HCT116 (cell line): ENCODE data around the gene PBX3. TPM values are rescaled to one million over a fixed set of nuclear protein-coding genes. Genes with fewer than 3 reads are reported as not detected.

ENCODE experiments used
- ATAC-seq: fragments of 200-7000 bp; cut with Tn5 transposase; 2 replicates; pipeline ENCODE4 v1.9.1; 2020; ENCODE audit warnings: mild to moderate bottlenecking, moderate library complexity
- BruUV-seq: library from RNA; stranded (reverse); fragments of 400-500 nt; replicated peaks from 2 replicates; lab custom pipeline; 2021; lab: Mats Ljungman, UMichigan
- CTCF ChIA-PET: fragments of 300-600 bp; sonication (Branson Sonifier 250); formaldehyde crosslinking; loops from one replicate; lab custom pipeline; 2021; ENCODE audit warnings: antibody characterized with exemption; lab: Charles Lee
- POLR2A ChIA-PET: fragments of 300-600, 350-600 bp; sonication (Branson Sonifier 250); formaldehyde crosslinking; loops from one replicate; lab custom pipeline; 2021; ENCODE audit warnings: antibody characterized with exemption; lab: Charles Lee
- RAD21 ChIA-PET, 2 experiments: fragments of 300-600 bp; sonication (Branson Sonifier 250); formaldehyde crosslinking; loops; one replicate each; lab custom pipeline; 2023; ENCODE audit warnings: low total read pairs in 2 of 2; ENCODE audit not compliant: uncharacterized antibody in 2 of 2, unreplicated experiment in 2 of 2, low non-redundant PET in 1 of 2; lab: Charles Lee
- DNase-seq: peaks from one replicate; pipeline ENCODE4 v3.0.0-alpha.2; 2010; ENCODE audit warnings: low read depth, low spot score
- H2AFZ ChIP-seq: fragments of 200-600 bp; shearing (Covaris generic), sonication (generic); 2 replicates; pipeline ENCODE4 v1.6.1; 2017; ENCODE audit warnings: low read depth, mixed run types, mixed read lengths, antibody characterized with exemption, low read length; ENCODE audit not compliant: poor library complexity, severe bottlenecking
- H3K27ac ChIP-seq: 2 replicates; pipeline ENCODE4 v1.5.1; 2012; ENCODE audit warnings: low read depth, low read length
- H3K27me3 ChIP-seq: fragments of 200-600 bp; sonication (generic); 2 replicates; pipeline ENCODE4 v1.6.1; 2016; ENCODE audit warnings: mixed run types, low read length, mixed read lengths; ENCODE audit not compliant: insufficient read depth
- H3K36me3 ChIP-seq, 2 experiments: fragments of 200-500 bp in 1 of 2; fragments of 200-600 bp in 1 of 2; sonication (Bioruptor generic) in 1 of 2; sonication (generic) in 1 of 2; 2 replicates each; pipeline versions ENCODE4 v1.5.1 to v1.6.1; 2014 to 2016; ENCODE audit warnings: low read length in 2 of 2, inconsistent platforms in 1 of 2, mixed read lengths in 1 of 2, mixed run types in 1 of 2; ENCODE audit not compliant: insufficient read depth in 2 of 2, control insufficient read depth in 1 of 2
- H3K4me1 ChIP-seq, 2 experiments: fragments of 200-600 bp in 1 of 2; sonication (generic) in 1 of 2; 2 replicates each; pipeline versions ENCODE4 v1.5.1 to v1.6.1; 2012 to 2017; ENCODE audit warnings: low read length in 2 of 2, inconsistent platforms in 1 of 2, mild to moderate bottlenecking in 1 of 2, mixed read lengths in 1 of 2, mixed run types in 1 of 2, moderate library complexity in 1 of 2; ENCODE audit not compliant: insufficient read depth in 2 of 2, control insufficient read depth in 1 of 2
- H3K4me2 ChIP-seq: fragments of 200-600 bp; sonication (generic); 2 replicates; pipeline ENCODE4 v1.6.1; 2017; ENCODE audit warnings: mixed run types, low read length, mixed read lengths
- H3K4me3 ChIP-seq, 2 experiments: fragments of 200-600 bp in 1 of 2; sonication (generic) in 1 of 2; replicated peaks in 1 of 2; 2 replicates each; pipeline ENCODE4 v1.5.1; 2011 to 2016; ENCODE audit warnings: low read length in 2 of 2, control low read depth in 1 of 2, low read depth in 1 of 2, mild to moderate bottlenecking in 1 of 2, mixed read lengths in 1 of 2, mixed run types in 1 of 2
- H3K79me2 ChIP-seq: fragments of 200-600 bp; sonication (generic); 2 replicates; pipeline ENCODE4 v1.6.1; 2017; ENCODE audit warnings: mild to moderate bottlenecking, mixed run types, low read length, moderate library complexity, mixed read lengths; ENCODE audit not compliant: insufficient read depth
- H3K9ac ChIP-seq: fragments of 200-600 bp; sonication (generic); 2 replicates; pipeline ENCODE4 v1.6.1; 2016; ENCODE audit warnings: low read length, mixed read lengths
- H3K9me2 ChIP-seq: fragments of 200-600 bp; sonication (generic), shearing (Covaris generic); 2 replicates; pipeline ENCODE4 v1.6.1; 2017; ENCODE audit warnings: mixed run types, mild to moderate bottlenecking, moderate library complexity; ENCODE audit not compliant: insufficient read depth
- H3K9me3 ChIP-seq, 2 experiments: fragments of 200-500 bp in 1 of 2; fragments of 200-600 bp in 1 of 2; sonication (Bioruptor generic) in 1 of 2; sonication (generic) in 1 of 2; 2 replicates each; pipeline ENCODE4 v1.6.1; 2014 to 2017; ENCODE audit warnings: low read length in 2 of 2, mixed read lengths in 2 of 2, inconsistent platforms in 1 of 2, low read depth in 1 of 2, mild to moderate bottlenecking in 1 of 2, mixed run types in 1 of 2, moderate library complexity in 1 of 2; ENCODE audit not compliant: control insufficient read depth in 1 of 2, insufficient read depth in 1 of 2
- H4K20me1 ChIP-seq: fragments of 200-600 bp; sonication (generic), shearing (Covaris generic); 2 replicates; pipeline ENCODE4 v1.6.1; 2017; ENCODE audit warnings: mixed run types, mild to moderate bottlenecking, moderate library complexity; ENCODE audit not compliant: insufficient read depth
- MAX ChIP-seq: IDR thresholded peaks from 2 replicates; pipeline ENCODE4 v1.6.1; 2012
- POLR2AphosphoS5 ChIP-seq: IDR thresholded peaks from 2 replicates; pipeline ENCODE4 v1.6.1; 2011; ENCODE audit warnings: mild to moderate bottlenecking, low read depth, low read length, moderate library complexity
- YY1 ChIP-seq: IDR thresholded peaks from 2 replicates; pipeline ENCODE4 v1.6.1; 2011; ENCODE audit warnings: low read length, low read depth, moderate library complexity, mild to moderate bottlenecking; ENCODE audit not compliant: insufficient replicate concordance; ENCODE audit errors: extremely low read depth
- ZBTB33 ChIP-seq: IDR thresholded peaks from 2 replicates; pipeline ENCODE4 v1.6.1; 2011; ENCODE audit warnings: mild to moderate bottlenecking, low read length, moderate library complexity; ENCODE audit not compliant: insufficient replicate concordance; ENCODE audit errors: extremely low read depth
- ZFX ChIP-seq: fragments of 450-650 bp; IDR thresholded peaks from 2 replicates; pipeline ENCODE4 v1.6.1; 2017
- intact Hi-C: fragments of 100-400 bp; cut with micrococcal nuclease; formaldehyde crosslinking; loops from 2 replicates; pipeline ENCODE4 v1.10.0; 2022
- total RNA-seq: library from RNA; stranded (reverse); gene quantifications from one replicate; pipeline ENCODE4 v1.2.1, GENCODE V29; 2021; ENCODE audit not compliant: unreplicated experiment
- TF ChIP-seq, protein P1 (sequence below): IDR thresholded peaks from 2 replicates; pipeline ENCODE4 v1.6.1; 2012

The PBX3 gene
- total RNA-seq, 1 experiment from 2014 or later, result 13.5 TPM

- peaks cover 58% of the 10 kb centered on the region for H3K79me2 ChIP-seq
- intact Hi-C loops, result no loop called here
- CTCF ChIA-PET, result no interaction called here
These were observed 41.3 kb upstream of the PBX3 start for GRCh38 chr9:125705893-125706292.

More at GRCh38 chr9:125705893-125706292, 41.3 kb upstream of the PBX3 start:
- RAD21 ChIA-PET, result no interaction called here
- ATAC-seq, result no peak
- H2AFZ ChIP-seq, result no peak overlapping the region
- H3K4me3 ChIP-seq, result peak overlapping the region; percentile 71 to 91
- BruUV-seq, result no TSS peak
- DNase-seq, result no peak
- H4K20me1 ChIP-seq, result no peaks in the 10 kb centered on the region
- H3K27ac ChIP-seq, result no peak overlapping the region
- no peak for TF ChIP-seq YY1
- TF ChIP-seq POLR2AphosphoS5, result no peak
- TF ChIP-seq ZBTB33, result no peak
- TF ChIP-seq, protein P1, sequence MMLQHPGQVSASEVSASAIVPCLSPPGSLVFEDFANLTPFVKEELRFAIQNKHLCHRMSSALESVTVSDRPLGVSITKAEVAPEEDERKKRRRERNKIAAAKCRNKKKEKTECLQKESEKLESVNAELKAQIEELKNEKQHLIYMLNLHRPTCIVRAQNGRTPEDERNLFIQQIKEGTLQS, result no peak
- no peak for TF ChIP-seq MAX
- no peak for TF ChIP-seq ZFX
- TF ChIP-seq, all 23 proteins: peak for 0
- peaks cover 11 to 17% of the 10 kb centered on the region in 2 experiments; a peak in 3 of 4 replicates for H3K4me1 ChIP-seq
- no peaks in the 10 kb centered on the region; a peak in 1 of 4 replicates for H3K36me3 ChIP-seq
- peak overlapping the region; percentile 94 for H3K4me2 ChIP-seq
- H3K27me3 ChIP-seq, result no peaks in the 10 kb centered on the region
- H3K9me2 ChIP-seq, result no peaks in the 10 kb centered on the region
- POLR2A ChIA-PET, result interaction anchor here (1.5 kb wide), 2 partner anchors 8 to 9 kb away, joined by 4 to 5 read pairs; no protein-coding TSS in a partner anchor
- H3K9ac ChIP-seq, result peak overlapping the region; percentile 91
- H3K9me3 ChIP-seq, result no peaks in the 10 kb centered on the region
